Subcutaneous adipose tissue (tissue), 4 donors: ENCODE data around the gene LIMS2. TPM values are rescaled to one million over a fixed set of nuclear protein-coding genes. Genes with fewer than 3 reads are reported as not detected.

ENCODE experiments used
- total RNA-seq, 4 donors: library from RNA; depleted of rRNA; stranded (reverse); fragments of >200 nt; gene quantifications; one replicate each; pipeline ENCODE4 v1.1.0, GENCODE V29; 2016
- TF ChIP-seq, protein P1 (sequence below): fragments of 450-650 bp; IDR thresholded peaks from one replicate; pipeline ENCODE4 v1.5.1; 2016; ENCODE audit warnings: low read depth, mild to moderate bottlenecking, control low read depth, antibody characterized with exemption, moderate library complexity

The LIMS2 gene
- total RNA-seq, 4 donors from 2014 or later, result 8.5 to 81.8 (median 26.5) TPM

DNA sequence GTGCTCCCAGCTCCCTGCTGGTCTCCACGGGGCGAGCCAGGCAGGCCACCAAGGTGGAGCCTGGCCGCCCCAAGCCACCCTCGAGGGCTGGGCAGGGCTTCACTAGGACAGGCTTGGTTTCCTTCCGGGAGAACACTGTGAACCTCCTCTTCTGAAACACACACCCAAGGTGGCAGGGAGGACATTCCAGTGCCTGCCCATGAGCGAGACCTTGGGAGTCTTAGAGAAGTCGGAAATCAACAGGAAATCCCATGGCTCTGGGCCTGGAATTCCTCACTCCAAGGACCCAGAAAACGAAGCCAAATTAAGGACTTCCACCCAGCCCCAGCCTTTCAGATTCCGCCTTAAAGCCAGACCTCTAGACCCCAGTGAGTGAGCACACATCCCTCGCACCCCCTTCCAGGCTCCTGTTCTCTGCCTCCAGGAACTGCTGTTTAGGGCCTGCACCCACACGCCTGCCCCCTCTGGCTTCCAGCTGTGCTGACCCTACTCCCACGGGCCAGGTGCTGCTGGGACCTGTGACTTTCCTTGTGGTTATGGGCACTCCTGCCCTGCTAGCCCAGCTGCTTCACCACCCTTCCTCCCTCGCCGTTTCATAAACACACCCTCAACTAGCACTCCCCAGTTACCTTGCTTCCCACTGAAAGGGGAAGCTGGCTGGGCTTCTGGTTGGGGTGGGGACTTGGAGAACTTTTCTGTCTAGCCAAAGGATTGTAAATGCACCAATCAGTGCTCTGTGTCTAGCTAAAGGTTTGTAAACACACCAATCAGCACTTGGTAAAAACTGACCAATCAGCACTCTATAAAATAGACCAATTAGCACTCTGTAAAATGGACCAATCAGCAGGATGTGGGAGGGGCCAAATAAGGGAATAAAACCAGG, 15.7 kb downstream of the LIMS2 start:
- TF ChIP-seq, protein P1, sequence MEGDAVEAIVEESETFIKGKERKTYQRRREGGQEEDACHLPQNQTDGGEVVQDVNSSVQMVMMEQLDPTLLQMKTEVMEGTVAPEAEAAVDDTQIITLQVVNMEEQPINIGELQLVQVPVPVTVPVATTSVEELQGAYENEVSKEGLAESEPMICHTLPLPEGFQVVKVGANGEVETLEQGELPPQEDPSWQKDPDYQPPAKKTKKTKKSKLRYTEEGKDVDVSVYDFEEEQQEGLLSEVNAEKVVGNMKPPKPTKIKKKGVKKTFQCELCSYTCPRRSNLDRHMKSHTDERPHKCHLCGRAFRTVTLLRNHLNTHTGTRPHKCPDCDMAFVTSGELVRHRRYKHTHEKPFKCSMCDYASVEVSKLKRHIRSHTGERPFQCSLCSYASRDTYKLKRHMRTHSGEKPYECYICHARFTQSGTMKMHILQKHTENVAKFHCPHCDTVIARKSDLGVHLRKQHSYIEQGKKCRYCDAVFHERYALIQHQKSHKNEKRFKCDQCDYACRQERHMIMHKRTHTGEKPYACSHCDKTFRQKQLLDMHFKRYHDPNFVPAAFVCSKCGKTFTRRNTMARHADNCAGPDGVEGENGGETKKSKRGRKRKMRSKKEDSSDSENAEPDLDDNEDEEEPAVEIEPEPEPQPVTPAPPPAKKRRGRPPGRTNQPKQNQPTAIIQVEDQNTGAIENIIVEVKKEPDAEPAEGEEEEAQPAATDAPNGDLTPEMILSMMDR, result no peak

DNA sequence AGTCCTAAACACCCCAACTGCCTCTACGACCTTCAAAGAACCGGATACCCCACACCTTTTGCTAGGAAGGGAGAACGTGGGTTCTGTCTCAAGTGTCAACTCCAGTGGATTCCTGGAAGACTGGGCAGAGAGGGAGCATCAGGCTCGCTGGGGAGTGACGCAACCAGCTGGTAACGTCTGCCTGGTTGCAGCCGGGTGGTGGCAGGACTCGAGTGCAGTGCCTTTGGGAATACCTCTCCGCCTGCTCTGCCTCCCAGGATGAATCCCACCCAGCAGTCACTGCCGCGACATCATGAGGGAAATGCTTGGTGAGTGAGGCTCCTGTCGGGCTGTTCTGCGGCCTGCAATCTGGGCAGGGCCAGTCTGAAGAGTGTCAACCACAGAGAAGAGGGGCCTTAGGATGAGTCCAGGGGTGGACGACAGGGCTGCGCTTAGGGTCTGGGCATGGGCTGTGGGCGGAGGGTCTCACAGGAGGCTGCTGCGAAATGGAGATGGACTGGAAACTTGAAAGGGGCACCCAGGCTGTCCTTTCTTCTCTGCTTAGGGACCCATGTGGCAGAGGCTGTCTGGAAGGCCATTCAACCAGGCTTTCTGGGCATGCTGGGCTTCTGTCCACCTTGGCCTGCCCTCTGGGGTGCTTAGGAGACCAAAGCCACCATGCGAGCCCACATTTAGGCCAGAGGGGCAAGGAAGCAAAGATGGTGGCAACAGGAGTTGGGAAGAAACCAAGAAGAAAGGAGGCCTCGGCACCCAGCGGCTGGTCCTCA, 16.5 kb downstream of the LIMS2 start:
- TF ChIP-seq, protein P1, result no peak

DNA sequence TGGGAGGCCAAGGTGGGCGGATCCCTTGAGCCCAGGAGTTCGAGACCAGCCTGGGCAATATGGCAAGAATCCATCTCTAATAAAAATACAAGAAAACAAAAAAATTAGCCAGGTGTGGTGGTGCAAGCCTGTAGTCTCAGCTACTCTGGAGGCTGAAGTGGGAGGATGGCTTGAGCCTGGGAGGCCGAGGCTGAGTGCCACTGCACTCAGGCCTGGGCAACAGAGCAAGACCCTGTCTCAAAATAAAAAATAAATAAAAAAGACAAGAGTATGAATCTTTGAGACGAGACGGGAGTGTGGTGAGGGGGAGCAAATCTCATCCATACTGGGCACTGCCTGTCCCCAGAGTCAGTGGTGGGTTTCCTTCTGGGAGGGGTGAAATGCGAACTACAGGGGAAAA, 17.2 kb downstream of the LIMS2 start:
- TF ChIP-seq, protein P1, result no peak

GRCh38 chr2:127657232-127657595, 18.1 kb downstream of the LIMS2 start:
- TF ChIP-seq, protein P1, result no peak

DNA sequence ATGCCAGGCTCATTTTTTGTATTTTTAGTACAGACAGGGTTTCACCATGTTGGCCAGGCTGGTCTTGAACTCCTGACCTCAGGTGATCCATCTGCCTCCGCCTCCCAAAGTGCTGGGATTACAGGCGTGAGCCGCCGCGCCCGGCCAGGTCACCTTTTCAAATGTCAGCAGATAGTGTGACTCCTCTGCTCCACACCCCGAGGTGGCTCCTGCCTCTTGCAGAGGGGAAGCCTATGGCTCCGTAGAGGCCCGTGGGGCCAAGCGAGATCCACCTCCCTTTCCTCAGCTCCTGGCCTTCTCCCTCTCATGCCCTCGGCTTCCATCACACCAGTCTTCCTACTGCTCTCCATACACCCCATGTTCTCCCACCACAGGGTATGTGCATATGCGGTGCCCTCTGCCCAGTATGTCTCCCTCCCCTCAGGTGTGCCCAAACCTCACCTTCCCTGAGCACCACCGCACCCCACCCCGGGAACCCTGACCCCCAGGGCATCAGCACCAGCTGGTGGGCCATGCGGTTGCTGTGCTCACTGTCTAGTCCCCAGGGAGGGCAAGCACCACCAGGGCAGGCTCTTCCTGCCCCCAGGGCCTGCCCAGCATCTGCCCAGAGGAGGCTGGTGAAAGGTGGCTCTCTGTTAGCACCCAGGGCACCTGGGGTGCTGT, 18.6 kb downstream of the LIMS2 start:
- TF ChIP-seq, protein P1, result no peak

DNA sequence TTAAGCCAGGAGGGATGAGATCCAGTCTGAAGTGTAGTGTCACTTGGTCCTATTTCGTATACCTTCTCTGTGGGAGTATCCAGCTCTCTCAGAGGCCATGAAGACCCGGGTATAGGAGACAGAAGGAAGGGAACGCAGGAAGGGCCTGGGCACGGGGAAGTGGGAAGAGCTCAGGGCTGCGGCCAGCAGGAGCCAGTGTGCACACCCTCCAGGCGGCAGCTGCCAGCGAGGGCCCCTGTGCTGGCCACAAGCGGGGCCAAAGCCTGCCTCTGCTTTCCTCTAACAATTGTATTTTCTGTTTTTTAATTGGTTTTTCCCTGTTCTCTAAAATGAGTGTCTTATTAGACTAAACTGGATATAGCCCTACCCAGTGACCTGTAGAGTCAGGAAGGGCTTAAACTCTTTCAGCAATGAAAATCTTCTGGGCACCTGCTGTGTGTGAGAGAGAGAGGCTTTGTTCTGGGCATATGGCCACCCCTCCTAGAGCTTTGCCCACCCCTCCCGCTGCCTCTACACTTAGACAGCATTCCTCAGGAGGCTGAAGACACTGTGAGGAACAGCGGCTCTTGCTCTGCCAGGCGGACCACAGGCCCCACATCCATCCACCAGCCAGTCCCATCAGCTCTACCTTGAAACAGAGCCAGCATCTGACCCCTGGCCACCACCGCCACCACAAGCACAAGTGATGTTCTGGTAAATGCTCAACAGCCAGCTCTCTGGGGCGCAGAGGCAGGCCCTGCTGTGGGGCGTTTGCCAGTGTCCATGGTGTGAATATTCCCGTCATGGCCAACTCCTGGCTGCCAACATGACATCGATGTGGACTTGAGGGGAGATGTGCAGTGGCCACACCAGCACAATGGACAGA, 19.9 kb downstream of the LIMS2 start:
- TF ChIP-seq, protein P1, result no peak
